Erythroblast (primary cell): ENCODE measurements around the gene HEATR1.
"Not testable (repeated sequence)": the region's sequence is repeated elsewhere in the genome, so short reads cannot be mapped to it uniquely, and the experiment has no call there.

Source experiments
- DNase-seq, 2 experiments: peaks; one replicate each; lab custom pipeline; 2025; lab: John Stamatoyannopoulos, UW
- GATA1 ChIP-seq: IDR thresholded peaks from 2 replicates; pipeline ENCODE4 v1.6.1; 2011; ENCODE audit warnings: low read depth, mild to moderate bottlenecking, control low read depth, low read length, moderate library complexity
- POLR2A ChIP-seq: IDR thresholded peaks from 2 replicates; pipeline ENCODE4 v1.6.1; 2011; ENCODE audit warnings: mild to moderate bottlenecking, low read length

The HEATR1 gene

GRCh38 chr1:236615399-236616148, 11.3 kb upstream of the HEATR1 start:
- TF ChIP-seq POLR2A = no peak
- TF ChIP-seq GATA1 = no peak
- DNase-seq = no peak

DNA sequence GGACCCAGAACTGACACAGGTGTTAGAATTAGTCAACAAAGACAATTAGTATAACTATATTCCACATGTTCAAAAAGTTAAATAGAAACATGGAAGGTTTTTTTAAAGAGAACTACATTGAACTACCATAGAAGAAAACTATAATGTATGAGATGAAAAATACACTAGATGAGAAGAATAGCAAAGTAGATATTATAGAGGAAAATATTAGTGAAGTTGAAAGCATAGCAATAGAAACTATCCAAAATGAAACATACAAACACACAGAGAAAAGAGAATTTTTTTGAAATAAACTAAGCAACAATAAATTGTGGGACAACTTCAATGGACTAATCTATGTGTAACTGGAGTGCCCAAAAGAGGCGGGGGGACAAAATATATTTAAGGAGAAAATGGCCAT, 8.0 kb upstream of the HEATR1 start:
- TF ChIP-seq GATA1 (no peak), POLR2A (no peak)

DNA sequence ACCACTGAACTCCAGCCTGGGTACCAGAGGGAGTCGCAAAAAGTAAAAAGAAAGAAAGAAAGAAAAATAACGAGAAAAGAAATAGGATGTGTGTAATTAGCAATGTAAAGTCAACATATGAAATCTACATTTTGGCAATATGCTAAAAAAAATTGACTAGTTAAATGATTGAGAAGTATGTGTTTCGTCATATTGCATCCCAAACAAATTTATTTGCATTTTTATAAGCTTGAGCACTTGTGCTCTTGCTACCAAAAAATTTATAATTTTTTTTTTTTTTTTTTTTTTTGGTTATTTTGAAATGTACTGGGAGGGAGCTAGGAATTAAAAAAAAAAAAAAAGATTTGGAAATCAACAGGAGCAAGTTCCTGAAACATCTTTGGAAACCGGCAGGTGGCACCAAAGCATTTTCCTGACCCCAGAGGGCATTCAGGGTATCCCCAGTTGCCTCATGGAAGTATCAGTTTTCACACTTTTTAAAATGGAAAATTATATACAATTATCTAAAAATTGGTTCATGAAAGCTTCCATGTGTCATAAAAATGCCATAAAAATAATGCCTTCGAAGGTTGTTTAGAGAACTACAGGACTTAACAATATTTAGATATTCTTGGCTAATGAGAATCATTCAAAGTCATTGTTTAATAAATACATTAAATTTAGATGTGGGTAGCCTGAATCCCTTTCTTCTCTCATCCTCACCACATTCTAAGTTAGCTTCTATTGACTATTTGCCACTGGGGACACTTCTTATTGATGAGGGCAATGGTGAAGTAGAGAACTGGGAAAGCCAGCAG, 4.8 kb upstream of the HEATR1 start:
- DNase-seq = peak; percentile 37 to 68

More for the DNA sequence above, 8.0 kb upstream of the HEATR1 start:
- no peak for DNase-seq

GRCh38 chr1:236607597-236607996, 3.3 kb upstream of the HEATR1 start:
- not testable (repeated sequence) for DNase-seq

More for the DNA sequence above, 4.8 kb upstream of the HEATR1 start:
- TF ChIP-seq GATA1 (no peak), POLR2A (no peak)

- peak in 1 of 2 experiments; percentile 3 for DNase-seq
- TF ChIP-seq GATA1 (no peak), POLR2A (no peak)
These were observed 840 bp upstream of the HEATR1 start for GRCh38 chr1:236604905-236605806.

DNA sequence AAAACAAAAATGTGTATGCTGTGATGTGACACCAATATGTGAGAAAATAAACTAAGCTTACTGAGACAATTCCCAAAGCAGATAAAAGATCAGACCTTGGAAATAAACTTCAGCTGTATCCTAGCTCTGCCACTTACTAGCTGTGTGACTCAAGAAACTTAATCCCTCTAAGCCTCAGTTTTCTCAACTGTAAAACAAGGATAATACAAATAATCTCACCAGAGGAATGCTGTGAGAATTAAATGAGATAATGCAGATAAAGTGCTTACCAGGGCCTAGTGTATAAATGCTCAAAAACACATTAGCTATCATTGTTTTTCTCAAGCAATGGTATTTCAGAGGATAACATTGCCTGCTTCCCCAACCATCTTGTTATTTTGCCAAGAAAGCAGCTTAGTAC, 2.1 kb downstream of the HEATR1 start:
- no peak for DNase-seq
- TF ChIP-seq POLR2A (no peak), GATA1 (no peak)

GRCh38 chr1:236590553-236591150, 13.7 kb downstream of the HEATR1 start:
- TF ChIP-seq POLR2A = no peak
- no peak for TF ChIP-seq GATA1
- DNase-seq = no peak

- TF ChIP-seq POLR2A (no peak), GATA1 (no peak)
- no peak for DNase-seq
These were observed 14.8 kb downstream of the HEATR1 start for GRCh38 chr1:236589531-236589930.

GRCh38 chr1:236581528-236581927, 22.8 kb downstream of the HEATR1 start:
- DNase-seq = no peak
- no peak for TF ChIP-seq GATA1
- no peak for TF ChIP-seq POLR2A

DNA sequence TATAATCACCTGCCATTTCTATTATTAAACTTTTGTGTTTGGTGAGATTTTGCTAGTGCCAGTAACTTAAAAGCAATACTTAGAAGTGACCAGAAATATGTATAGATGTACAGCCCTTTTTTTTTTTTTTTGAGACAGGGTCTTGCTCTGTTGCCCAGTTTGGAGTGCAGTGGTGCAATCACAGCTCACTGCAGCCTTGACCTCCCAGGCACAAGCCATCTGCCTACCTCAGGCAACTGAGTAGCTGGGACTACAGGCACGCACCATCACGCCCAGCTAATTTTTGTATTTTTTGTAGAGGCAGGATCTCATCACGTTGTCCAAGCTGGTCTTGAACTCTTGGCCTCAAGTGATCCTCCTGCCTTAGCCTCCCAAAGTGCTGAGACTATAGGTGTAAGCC, 23.9 kb downstream of the HEATR1 start:
- DNase-seq = not testable (repeated sequence)

GRCh38 chr1:236578661-236579060, 25.7 kb downstream of the HEATR1 start:
- no peak for TF ChIP-seq POLR2A
- no peak for TF ChIP-seq GATA1
- DNase-seq = no peak

- DNase-seq = not testable (repeated sequence)
These were observed 27.3 kb downstream of the HEATR1 start for GRCh38 chr1:236577041-236577440.

GRCh38 chr1:236576004-236576403, 28.3 kb downstream of the HEATR1 start:
- TF ChIP-seq POLR2A = no peak
- TF ChIP-seq GATA1 = no peak
- DNase-seq = no peak

GRCh38 chr1:236575523-236575922, 28.8 kb downstream of the HEATR1 start:
- TF ChIP-seq GATA1 (no peak), POLR2A (no peak)
- no peak for DNase-seq
